Putamen (tissue), 1 donor: Measurements from ENCODE around the gene TRAPPC8.

Experiments used
- DNase-seq: peaks from one replicate; pipeline ENCODE4 v3.0.0-alpha.2; 2016; ENCODE audit warnings: low spot score

The TRAPPC8 gene

DNA sequence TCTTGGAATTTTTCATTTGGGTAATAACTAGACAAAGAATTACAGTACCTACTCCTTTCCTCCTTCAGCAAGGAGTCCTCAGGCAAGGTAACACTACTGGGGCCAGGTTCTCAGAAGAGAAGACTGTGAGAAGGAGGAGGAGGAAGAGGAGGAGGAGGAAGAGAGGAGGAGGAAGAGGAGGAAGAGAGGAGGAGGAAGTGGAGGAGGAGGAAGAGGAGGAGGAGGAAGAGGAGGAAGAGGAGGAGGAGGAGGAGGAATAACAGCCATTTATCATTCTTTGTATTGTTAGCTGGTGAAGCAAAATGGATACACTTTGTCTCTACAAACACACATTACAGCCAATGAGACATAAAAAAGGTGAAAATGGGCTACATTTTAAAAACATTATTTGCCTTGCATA lies 149.4 kb downstream of the TRAPPC8 start:
- no peak for DNase-seq

DNA sequence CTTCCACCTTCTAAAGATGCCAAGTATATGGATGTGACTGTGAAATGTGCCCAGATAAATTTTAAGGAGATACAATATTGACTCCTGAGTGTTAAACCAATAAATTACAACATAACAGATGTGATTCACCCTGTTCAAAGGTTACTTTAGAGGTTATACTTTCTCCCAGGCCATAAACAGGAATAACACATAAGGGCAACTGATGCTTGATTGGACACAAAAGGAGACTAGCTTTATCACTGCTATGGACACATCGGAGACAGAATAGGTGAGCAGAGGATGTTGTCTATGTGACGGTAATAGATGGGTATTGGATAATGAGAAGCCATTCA lies 150.4 kb downstream of the TRAPPC8 start:
- DNase-seq: no peak

DNA sequence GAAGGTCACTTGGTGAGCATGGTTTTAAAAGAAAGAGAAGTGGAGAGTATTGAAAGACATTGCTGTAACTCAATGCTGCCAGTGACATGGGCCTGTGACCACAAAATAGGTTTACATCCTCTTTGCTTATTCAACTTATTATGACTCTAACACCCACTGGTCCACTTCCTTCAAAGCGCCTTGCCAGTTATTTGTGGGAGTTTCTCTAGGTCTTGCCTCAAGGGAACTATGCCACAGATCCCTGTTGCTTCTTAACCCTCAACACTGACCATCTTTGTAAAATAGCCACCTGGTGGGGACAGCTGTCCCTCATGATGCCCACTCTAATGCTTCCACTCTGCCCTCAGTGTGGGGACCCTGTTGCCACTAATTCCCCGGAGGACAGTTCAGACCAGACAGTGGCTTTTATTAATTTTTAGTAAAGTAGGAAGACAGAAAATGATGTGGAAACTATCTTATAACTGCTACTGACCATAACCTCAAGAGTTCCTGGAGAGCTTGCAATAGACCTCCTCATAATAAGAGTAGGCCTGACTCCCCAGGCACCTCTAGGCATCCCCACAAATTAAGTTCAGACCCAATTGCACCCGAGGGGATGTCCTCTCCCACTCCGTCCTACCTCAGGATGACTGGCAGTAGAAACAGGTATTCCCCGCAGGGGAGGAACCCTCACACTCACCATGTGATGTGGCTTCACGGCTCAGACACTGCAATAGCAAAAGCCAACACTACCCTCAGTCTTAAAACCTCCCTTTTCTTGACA lies 150.9 kb downstream of the TRAPPC8 start:
- DNase-seq: no peak

DNA sequence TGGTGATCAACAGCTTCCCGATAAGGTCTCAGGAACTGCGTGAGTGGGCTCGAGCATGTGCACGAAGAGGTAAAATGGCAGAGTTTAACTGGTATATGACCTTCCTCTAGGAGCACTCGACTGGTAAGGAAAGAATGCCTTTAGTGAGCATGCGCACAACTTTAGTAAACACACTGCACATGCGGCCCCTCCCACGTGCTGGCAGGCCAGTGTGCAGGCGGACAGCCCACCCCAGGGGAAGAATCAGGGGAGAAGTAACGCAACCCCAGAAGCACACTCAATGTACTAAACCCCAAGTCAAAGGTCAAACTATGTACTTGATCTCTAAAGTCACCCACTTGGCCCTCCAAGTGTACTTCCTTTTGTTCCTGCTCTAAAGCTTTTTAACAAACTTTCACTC lies 153.5 kb downstream of the TRAPPC8 start:
- no peak for DNase-seq

DNA sequence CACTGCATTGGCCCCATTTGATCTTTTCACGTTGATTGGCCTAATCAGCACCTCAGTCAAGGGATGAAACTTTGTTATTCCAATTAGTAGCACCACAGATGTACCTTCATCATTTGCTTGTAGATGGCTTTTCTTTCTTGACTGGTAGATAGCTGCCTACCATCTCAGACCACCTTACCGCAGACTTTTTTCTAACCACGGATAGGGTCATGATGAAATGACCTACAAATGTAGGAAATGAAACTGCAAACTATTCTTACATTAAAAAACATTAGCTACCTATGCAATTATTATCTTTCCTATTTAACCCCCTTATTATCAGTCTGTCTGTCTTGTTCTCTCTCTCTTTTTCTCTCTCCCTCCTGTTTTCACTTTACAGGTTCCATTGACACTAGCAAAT lies 159.9 kb downstream of the TRAPPC8 start:
- no peak for DNase-seq
